T-cell (primary cell): ENCODE data around the gene PRR5L. TPM values are rescaled to one million over a fixed set of nuclear protein-coding genes. Genes with fewer than 3 reads are reported as not detected.

Source experiments
- ATAC-seq, 4 experiments: fragments of 200-7000 bp in 3 of 4; fragments of 150-1000 bp in 1 of 4; cut with Tn5 transposase; replicated peaks in 1 of 4; 1 replicate in 3 of 4; 2 replicates in 1 of 4; pipeline ENCODE4 v1.10.0; 2021; ENCODE audit warnings: moderate library complexity in 3 of 4, mild to moderate bottlenecking in 2 of 4, moderate number of reproducible peaks in 1 of 4
- CTCF ChIA-PET, 2 donors: fragments of 300-600 bp; sonication (Branson Sonifier 250); formaldehyde crosslinking; loops; one replicate each; lab custom pipeline; 2022; ENCODE audit warnings: antibody characterized with exemption in 2 of 2; lab: Charles Lee
- POLR2A ChIA-PET, 2 donors: fragments of 300-600 bp; sonication (Branson Sonifier 250); formaldehyde crosslinking; loops; one replicate each; lab custom pipeline; 2022; ENCODE audit warnings: antibody characterized with exemption in 2 of 2; lab: Charles Lee
- DNase-seq, 35 experiments: peaks; one replicate each; pipeline versions ENCODE4 v3.0.0 to v3.0.0-alpha.2; 2013 to 2023
- H3K27ac ChIP-seq: one replicate; pipeline ENCODE4 v1.5.1; 2013; ENCODE audit warnings: low read length
- H3K27me3 ChIP-seq, 2 experiments: replicated peaks in 1 of 2; 1 replicate in 1 of 2; 2 replicates in 1 of 2; pipeline versions ENCODE4 v1.6.1 to v1.7.0; 2013; ENCODE audit warnings: low read length in 1 of 2, mixed read lengths in 1 of 2; ENCODE audit not compliant: control insufficient read depth in 2 of 2, insufficient read depth in 2 of 2; ENCODE audit errors: extremely low read depth in 1 of 2
- H3K36me3 ChIP-seq, 2 donors: 1 replicate in 1 of 2; 2 replicates in 1 of 2; pipeline versions ENCODE4 v1.6.1 to v1.7.0; 2013; ENCODE audit warnings: low read length in 1 of 2; ENCODE audit not compliant: control insufficient read depth in 2 of 2, insufficient read depth in 1 of 2; ENCODE audit errors: extremely low read depth in 1 of 2
- H3K4me1 ChIP-seq, 2 experiments: 1 replicate in 1 of 2; 2 replicates in 1 of 2; pipeline versions ENCODE4 v1.6.1 to v1.7.0; 2013; ENCODE audit warnings: low read length in 2 of 2, mixed read lengths in 1 of 2; ENCODE audit not compliant: insufficient read depth in 2 of 2, control insufficient read depth in 1 of 2; ENCODE audit errors: extremely low read depth in 1 of 2
- H3K4me3 ChIP-seq, 2 donors: 1 replicate in 1 of 2; 2 replicates in 1 of 2; pipeline versions ENCODE4 v1.5.1 to v1.7.0; 2013; ENCODE audit warnings: mild to moderate bottlenecking in 2 of 2, low read length in 1 of 2, moderate library complexity in 1 of 2; ENCODE audit not compliant: control insufficient read depth in 1 of 2; ENCODE audit errors: extremely low read depth in 1 of 2
- H3K9me3 ChIP-seq: 2 replicates; pipeline ENCODE4 v1.7.0; 2013
- H3K27ac Mint-ChIP-seq, 2 donors: one replicate each; pipeline ENCODE4 v1.8.0; 2020 to 2021; ENCODE audit warnings: mild to moderate bottlenecking in 2 of 2, mixed read lengths in 2 of 2
- H3K27me3 Mint-ChIP-seq, 2 donors: one replicate each; pipeline ENCODE4 v1.8.0; 2021 to 2022; ENCODE audit warnings: mixed read lengths in 2 of 2
- H3K36me3 Mint-ChIP-seq: one replicate; pipeline ENCODE4 v1.8.0; 2021; ENCODE audit warnings: mixed read lengths
- H3K4me1 Mint-ChIP-seq, 3 donors: one replicate each; pipeline ENCODE4 v1.8.0; 2020 to 2022; ENCODE audit warnings: mixed read lengths in 3 of 3, mild to moderate bottlenecking in 1 of 3
- H3K4me3 Mint-ChIP-seq, 3 donors: one replicate each; pipeline ENCODE4 v1.8.0; 2020 to 2022; ENCODE audit warnings: mild to moderate bottlenecking in 3 of 3, mixed read lengths in 3 of 3, moderate library complexity in 3 of 3
- H3K9me3 Mint-ChIP-seq, 3 donors: one replicate each; pipeline ENCODE4 v1.8.0; 2020 to 2022; ENCODE audit warnings: mixed read lengths in 3 of 3
- WGBS: methylation state at CpG from one replicate; pipeline ENCODE4 v1.1.5; 2013; ENCODE audit warnings: missing lambda C conversion rate; ENCODE audit not compliant: insufficient coverage; 5-methylcytosine and 5-hydroxymethylcytosine counted together
- total RNA-seq, 35 experiments: library from RNA in 6 of 35; stranded (reverse) in 6 of 35; fragments of 120-200 nt in 1 of 35; gene quantifications; one replicate each; pipeline versions ENCODE4 v1.2.1 to v1.2.4 and lab custom pipeline; 2013 to 2026

PRR5L gene
- total RNA-seq, 5 donors from 2014 or later (not counting 1 experiment from before 2014, with no cell fraction given): 22.3 to 64.0 (median 31.3) TPM

GRCh38 chr11:36306888-36307287, 10.8 kb downstream of the PRR5L start:
- H3K27ac ChIP-seq: no peak overlapping the region
- Mint-ChIP-seq H3K27ac (no peak overlapping the region), H3K9me3 (peaks cover 0 to 3% (median 0%) of the 10 kb centered on the region in 3 donors), H3K4me3 (no peak overlapping the region), H3K27me3 (peaks cover 8 to 18% of the 10 kb centered on the region in 2 donors), H3K36me3 (no peaks in the 10 kb centered on the region), H3K4me1 (peaks cover 0 to 5% (median 0%) of the 10 kb centered on the region in 3 donors)
- H3K27me3 ChIP-seq: no peaks in the 10 kb centered on the region
- no peaks in the 10 kb centered on the region for H3K36me3 ChIP-seq
- DNase-seq (peak in 9 of 35 experiments; percentile 2 to 37 (median 11)), ATAC-seq (peak in 1 of 4 experiments; percentile 35)
- CTCF ChIA-PET: interaction anchor here in 1 of 2 donors (0.7 to 1.1 kb wide), 2 partner anchors 172 to 186 kb away, joined by 3 to 4 read pairs; no protein-coding TSS in a partner anchor
- H3K4me1 ChIP-seq: no peaks in the 10 kb centered on the region
- no peaks in the 10 kb centered on the region for H3K9me3 ChIP-seq
- H3K4me3 ChIP-seq: no peak overlapping the region
- WGBS: 0% methylated on average over 1 of the region's 3 CpGs
- POLR2A ChIA-PET: no interaction called here

GRCh38 chr11:36308577-36308976, 12.5 kb downstream of the PRR5L start:
- no peaks in the 10 kb centered on the region for H3K36me3 Mint-ChIP-seq
- peaks cover 0 to 3% (median 0%) of the 10 kb centered on the region in 3 donors for H3K9me3 Mint-ChIP-seq
- no peak overlapping the region for H3K4me3 ChIP-seq
- no peak overlapping the region for H3K27ac ChIP-seq
- ATAC-seq (no peak), DNase-seq (no peak)
- peaks cover 13% of the 10 kb centered on the region in 2 donors for H3K27me3 Mint-ChIP-seq
- H3K4me1 Mint-ChIP-seq: peaks cover 0 to 5% (median 0%) of the 10 kb centered on the region in 3 donors
- no peaks in the 10 kb centered on the region for H3K4me1 ChIP-seq
- no peaks in the 10 kb centered on the region for H3K27me3 ChIP-seq
- no CpG with 5 or more reads among the region's 1 CpG for WGBS
- no peak overlapping the region for H3K27ac Mint-ChIP-seq
- no peaks in the 10 kb centered on the region for H3K9me3 ChIP-seq
- POLR2A ChIA-PET: interaction anchor here in 1 of 2 donors (0.6 kb wide), 1 partner anchor 153 kb away, joined by 3 read pairs; no protein-coding TSS in a partner anchor
- no peak overlapping the region for H3K4me3 Mint-ChIP-seq
- CTCF ChIA-PET: no interaction called here
- no peaks in the 10 kb centered on the region for H3K36me3 ChIP-seq

- no peak for DNase-seq
- Histone ChIP-seq H3K4me1 (no peaks in the 10 kb centered on the region), H3K27me3 (no peaks in the 10 kb centered on the region), H3K4me3 (no peak overlapping the region), H3K36me3 (no peaks in the 10 kb centered on the region), H3K27ac (no peak overlapping the region), H3K9me3 (no peaks in the 10 kb centered on the region)
- CTCF ChIA-PET: no interaction called here
- peaks cover 0 to 5% (median 0%) of the 10 kb centered on the region in 3 donors for H3K4me1 Mint-ChIP-seq
- no peak overlapping the region for H3K4me3 Mint-ChIP-seq
- H3K36me3 Mint-ChIP-seq: no peaks in the 10 kb centered on the region
- H3K9me3 Mint-ChIP-seq: peaks cover 0 to 3% (median 0%) of the 10 kb centered on the region in 3 donors
- peaks cover 13 to 15% of the 10 kb centered on the region in 2 donors for H3K27me3 Mint-ChIP-seq
- POLR2A ChIA-PET: no interaction called here
- no peak for ATAC-seq
- 93% methylated on average over 4 of the region's 4 CpGs for WGBS
- H3K27ac Mint-ChIP-seq: no peak overlapping the region
These were observed 13.7 kb downstream of the PRR5L start for GRCh38 chr11:36309779-36310178.

- ChIA-PET CTCF (interaction anchor here in 1 of 2 donors (0.6 kb wide), 1 partner anchor 490 kb away, joined by 3 read pairs; no protein-coding TSS in a partner anchor), POLR2A (no interaction called here)
- H3K36me3 Mint-ChIP-seq: no peaks in the 10 kb centered on the region
- no peaks in the 10 kb centered on the region for H3K36me3 ChIP-seq
- no peak for ATAC-seq
- no peak overlapping the region for H3K4me3 ChIP-seq
- no peaks in the 10 kb centered on the region for H3K9me3 ChIP-seq
- DNase-seq: no peak
- no peaks in the 10 kb centered on the region for H3K27me3 ChIP-seq
- H3K27ac ChIP-seq: no peak overlapping the region
- peaks cover 15 to 21% of the 10 kb centered on the region in 2 donors for H3K27me3 Mint-ChIP-seq
- no CpG with 5 or more reads among the region's 4 CpGs for WGBS
- peaks cover 0 to 3% (median 0%) of the 10 kb centered on the region in 3 donors for H3K9me3 Mint-ChIP-seq
- no peaks in the 10 kb centered on the region for H3K4me1 ChIP-seq
- H3K4me3 Mint-ChIP-seq: no peak overlapping the region
- H3K4me1 Mint-ChIP-seq: peaks cover 0 to 2% (median 0%) of the 10 kb centered on the region in 3 donors
- no peak overlapping the region for H3K27ac Mint-ChIP-seq
These were observed 16.0 kb downstream of the PRR5L start for GRCh38 chr11:36311926-36312595.

GRCh38 chr11:36312611-36313472, 16.8 kb downstream of the PRR5L start:
- no peaks in the 10 kb centered on the region for H3K36me3 ChIP-seq

GRCh38 chr11:36313750-36314433, 17.8 kb downstream of the PRR5L start:
- H3K27me3 Mint-ChIP-seq: peaks cover 13 to 26% of the 10 kb centered on the region in 2 donors
- ChIA-PET CTCF (no interaction called here), POLR2A (no interaction called here)
- WGBS: 90% methylated on average over 2 of the region's 3 CpGs
- Histone ChIP-seq H3K4me3 (no peak overlapping the region), H3K27ac (no peak overlapping the region), H3K36me3 (no peaks in the 10 kb centered on the region), H3K9me3 (no peaks in the 10 kb centered on the region), H3K27me3 (no peaks in the 10 kb centered on the region), H3K4me1 (no peaks in the 10 kb centered on the region)
- H3K27ac Mint-ChIP-seq: no peak overlapping the region
- ATAC-seq: no peak
- H3K36me3 Mint-ChIP-seq: no peaks in the 10 kb centered on the region
- H3K4me3 Mint-ChIP-seq: no peak overlapping the region
- H3K9me3 Mint-ChIP-seq: peaks cover 0 to under 1% (median 0%) of the 10 kb centered on the region in 3 donors
- no peaks in the 10 kb centered on the region for H3K4me1 Mint-ChIP-seq
- no peak for DNase-seq

More at GRCh38 chr11:36312611-36313472, 16.8 kb downstream of the PRR5L start:
- Mint-ChIP-seq H3K4me1 (no peaks in the 10 kb centered on the region), H3K27ac (no peak overlapping the region), H3K27me3 (peaks cover 15 to 21% of the 10 kb centered on the region in 2 donors), H3K4me3 (no peak overlapping the region), H3K36me3 (no peaks in the 10 kb centered on the region), H3K9me3 (peaks cover 0 to 3% (median 0%) of the 10 kb centered on the region in 3 donors)
- WGBS: 52% methylated on average over 3 of the region's 6 CpGs
- Histone ChIP-seq H3K4me1 (no peaks in the 10 kb centered on the region), H3K27me3 (no peaks in the 10 kb centered on the region), H3K9me3 (no peaks in the 10 kb centered on the region), H3K27ac (no peak overlapping the region), H3K4me3 (no peak overlapping the region)
- DNase-seq (no peak), ATAC-seq (no peak)
- POLR2A ChIA-PET: no interaction called here
- CTCF ChIA-PET: interaction anchor here in 1 of 2 donors (0.6 kb wide), 1 partner anchor 491 kb away, joined by 3 read pairs; no protein-coding TSS in a partner anchor
